ENCODE measurements around the gene QSOX1.

QSOX1 gene

DNA sequence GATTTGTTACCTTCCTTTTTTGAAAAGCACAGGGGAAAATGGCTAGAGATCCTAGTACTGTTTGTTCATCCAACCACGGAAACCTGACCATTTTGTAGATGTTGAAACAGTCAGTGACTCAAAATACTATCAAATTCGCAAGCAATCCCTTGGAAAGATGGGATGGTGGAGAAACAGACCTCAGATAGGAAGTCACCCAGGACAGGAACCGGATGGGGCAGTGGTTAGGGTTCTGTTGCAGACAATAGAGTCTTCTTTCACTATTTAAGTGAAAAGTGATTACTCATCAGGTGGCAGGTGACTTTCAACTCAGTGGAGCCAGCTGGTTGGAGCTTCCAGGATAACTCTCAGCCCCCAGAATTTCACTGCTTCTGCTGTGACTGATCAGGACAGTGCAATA lies 92.4 kb downstream of the QSOX1 start:
- no peak overlapping the region for H3K27ac ChIP-seq (ENCODE audit: low read depth, low read length)
- H4K20me1 ChIP-seq (ENCODE audit: low read depth, low read length) = no peaks in the 10 kb centered on the region
- no peak overlapping the region for H3K9ac ChIP-seq (ENCODE audit: low read length)
- no peak overlapping the region for H3K4me3 ChIP-seq (ENCODE audit: insufficient read depth, low read length, poor library complexity, severe bottlenecking)
- no peaks in the 10 kb centered on the region for H3K9me3 ChIP-seq (ENCODE audit: insufficient read depth, low read length)
- TF ChIP-seq EZH2phosphoT487 (conservative IDR thresholded peaks at IDR 0.05; ENCODE audit: low read length) = no peak
- TF ChIP-seq, protein P1, sequence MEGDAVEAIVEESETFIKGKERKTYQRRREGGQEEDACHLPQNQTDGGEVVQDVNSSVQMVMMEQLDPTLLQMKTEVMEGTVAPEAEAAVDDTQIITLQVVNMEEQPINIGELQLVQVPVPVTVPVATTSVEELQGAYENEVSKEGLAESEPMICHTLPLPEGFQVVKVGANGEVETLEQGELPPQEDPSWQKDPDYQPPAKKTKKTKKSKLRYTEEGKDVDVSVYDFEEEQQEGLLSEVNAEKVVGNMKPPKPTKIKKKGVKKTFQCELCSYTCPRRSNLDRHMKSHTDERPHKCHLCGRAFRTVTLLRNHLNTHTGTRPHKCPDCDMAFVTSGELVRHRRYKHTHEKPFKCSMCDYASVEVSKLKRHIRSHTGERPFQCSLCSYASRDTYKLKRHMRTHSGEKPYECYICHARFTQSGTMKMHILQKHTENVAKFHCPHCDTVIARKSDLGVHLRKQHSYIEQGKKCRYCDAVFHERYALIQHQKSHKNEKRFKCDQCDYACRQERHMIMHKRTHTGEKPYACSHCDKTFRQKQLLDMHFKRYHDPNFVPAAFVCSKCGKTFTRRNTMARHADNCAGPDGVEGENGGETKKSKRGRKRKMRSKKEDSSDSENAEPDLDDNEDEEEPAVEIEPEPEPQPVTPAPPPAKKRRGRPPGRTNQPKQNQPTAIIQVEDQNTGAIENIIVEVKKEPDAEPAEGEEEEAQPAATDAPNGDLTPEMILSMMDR (IDR thresholded peaks at IDR 0.05; ENCODE audit: insufficient read depth, low read length, poor library complexity, severe bottlenecking) = no peak
- no peak overlapping the region for H2AFZ ChIP-seq (ENCODE audit: low read depth, low read length, severe bottlenecking)
- H3K4me2 ChIP-seq (ENCODE audit: low read depth, low read length, poor library complexity, severe bottlenecking) = no peak overlapping the region
- no peaks in the 10 kb centered on the region for H3K9me2 ChIP-seq (replicated peaks; ENCODE audit: insufficient read depth, low read length)
- no peaks in the 10 kb centered on the region for H3K27me3 ChIP-seq (ENCODE audit: low read length)
- no peaks in the 10 kb centered on the region for H3F3A ChIP-seq (ENCODE audit: insufficient read depth)
- H3K36me3 ChIP-seq (ENCODE audit: low read length) = no peaks in the 10 kb centered on the region
- H3K79me2 ChIP-seq (ENCODE audit: insufficient read depth, low read length) = no peaks in the 10 kb centered on the region

GRCh38 chr1:180247580-180247979 lies 92.9 kb downstream of the QSOX1 start:
- H3K9me2 ChIP-seq (replicated peaks; ENCODE audit: insufficient read depth, low read length) = no peaks in the 10 kb centered on the region
- H3K4me2 ChIP-seq (ENCODE audit: low read depth, low read length, poor library complexity, severe bottlenecking) = no peak overlapping the region
- no peaks in the 10 kb centered on the region for H3F3A ChIP-seq (ENCODE audit: insufficient read depth)
- H4K20me1 ChIP-seq (ENCODE audit: low read depth, low read length) = no peaks in the 10 kb centered on the region
- H3K4me3 ChIP-seq (ENCODE audit: insufficient read depth, low read length, poor library complexity, severe bottlenecking) = no peak overlapping the region
- H2AFZ ChIP-seq (ENCODE audit: low read depth, low read length, severe bottlenecking) = no peak overlapping the region
- no peaks in the 10 kb centered on the region for H3K27me3 ChIP-seq (ENCODE audit: low read length)
- H3K9ac ChIP-seq (ENCODE audit: low read length) = no peak overlapping the region
- H3K79me2 ChIP-seq (ENCODE audit: insufficient read depth, low read length) = no peaks in the 10 kb centered on the region
- no peak for TF ChIP-seq EZH2phosphoT487 (conservative IDR thresholded peaks at IDR 0.05; ENCODE audit: low read length)
- TF ChIP-seq, protein P1 (IDR thresholded peaks at IDR 0.05; ENCODE audit: insufficient read depth, low read length, poor library complexity, severe bottlenecking) = no peak
- H3K9me3 ChIP-seq (ENCODE audit: insufficient read depth, low read length) = no peaks in the 10 kb centered on the region
- H3K36me3 ChIP-seq (ENCODE audit: low read length) = no peaks in the 10 kb centered on the region
- no peak overlapping the region for H3K27ac ChIP-seq (ENCODE audit: low read depth, low read length)

DNA sequence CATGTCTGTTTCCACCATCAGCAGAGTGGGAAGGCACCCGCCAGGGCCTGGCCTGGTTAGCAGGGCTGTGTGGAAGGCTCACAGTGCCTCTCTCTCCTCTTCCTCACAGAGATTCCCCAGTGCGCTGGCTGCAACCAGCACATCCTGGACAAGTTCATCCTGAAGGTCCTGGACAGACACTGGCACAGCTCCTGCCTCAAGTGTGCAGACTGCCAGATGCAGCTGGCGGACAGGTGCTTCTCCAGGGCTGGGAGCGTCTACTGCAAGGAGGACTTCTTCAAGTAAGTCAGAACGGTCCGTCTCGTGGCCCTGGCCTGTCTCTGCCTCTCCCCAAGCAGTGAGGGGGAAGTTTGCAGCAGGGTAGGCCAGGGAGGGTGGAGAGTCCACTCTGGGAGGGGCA lies 93.5 kb downstream of the QSOX1 start:
- Histone ChIP-seq H3K79me2 (ENCODE audit: insufficient read depth, low read length) (no peaks in the 10 kb centered on the region), H3K4me3 (ENCODE audit: insufficient read depth, low read length, poor library complexity, severe bottlenecking) (no peak overlapping the region), H3K36me3 (ENCODE audit: low read length) (no peaks in the 10 kb centered on the region), H3F3A (ENCODE audit: insufficient read depth) (no peaks in the 10 kb centered on the region), H4K20me1 (ENCODE audit: low read depth, low read length) (no peaks in the 10 kb centered on the region), H3K27ac (ENCODE audit: low read depth, low read length) (no peak overlapping the region), H2AFZ (ENCODE audit: low read depth, low read length, severe bottlenecking) (no peak overlapping the region), H3K27me3 (ENCODE audit: low read length) (no peaks in the 10 kb centered on the region), H3K9me3 (ENCODE audit: insufficient read depth, low read length) (no peaks in the 10 kb centered on the region), H3K9me2 (replicated peaks; ENCODE audit: insufficient read depth, low read length) (no peaks in the 10 kb centered on the region), H3K9ac (ENCODE audit: low read length) (no peak overlapping the region), H3K4me2 (ENCODE audit: low read depth, low read length, poor library complexity, severe bottlenecking) (no peak overlapping the region)
- no peak for TF ChIP-seq EZH2phosphoT487 (conservative IDR thresholded peaks at IDR 0.05; ENCODE audit: low read length)
- TF ChIP-seq, protein P1 (IDR thresholded peaks at IDR 0.05; ENCODE audit: insufficient read depth, low read length, poor library complexity, severe bottlenecking) = no peak

Data from SU-DHL-6 (cell line).